SKM-1 (cell line): ENCODE data around the gene S100A7.
"Not testable (repeated sequence)": the region's sequence is repeated elsewhere in the genome, so short reads cannot be mapped to it uniquely, and the experiment has no call there.

Experiments
- DNase-seq: peaks from one replicate; lab custom pipeline; 2025; ENCODE audit not compliant: unreplicated experiment; lab: John Stamatoyannopoulos, UW

Gene S100A7

DNA sequence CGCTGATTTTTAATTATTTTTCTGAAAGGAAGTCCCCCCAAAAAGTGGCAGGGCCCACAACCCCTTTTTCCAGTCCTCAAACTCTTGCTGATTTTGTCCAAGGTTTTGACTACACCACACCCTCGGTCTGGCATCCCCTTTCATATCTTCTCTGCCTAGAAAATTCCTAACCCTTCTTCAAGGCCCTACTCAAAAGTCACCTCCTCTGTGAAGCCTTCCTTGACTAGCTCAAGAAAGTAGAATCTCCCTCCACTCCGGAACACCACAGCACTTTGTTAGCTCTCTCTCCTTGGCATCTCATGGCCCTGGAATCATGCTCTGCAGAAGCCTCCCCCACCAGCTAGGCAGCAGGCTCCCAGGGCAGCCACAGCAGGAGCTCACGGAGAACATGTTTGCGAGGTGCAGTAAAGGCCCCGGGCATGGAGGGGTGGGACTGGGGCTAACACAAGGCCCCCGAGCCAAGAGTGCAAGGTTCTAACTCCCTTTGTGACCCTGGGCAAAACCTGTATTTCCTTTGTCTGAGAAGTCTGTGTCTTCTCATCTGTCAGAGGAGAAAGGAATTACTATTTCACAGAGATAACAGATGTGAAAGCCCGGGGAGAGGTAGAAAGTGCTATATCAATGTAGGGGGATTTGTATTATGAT, 17.7 kb upstream of the S100A7 start:
- DNase-seq: no peak

DNA sequence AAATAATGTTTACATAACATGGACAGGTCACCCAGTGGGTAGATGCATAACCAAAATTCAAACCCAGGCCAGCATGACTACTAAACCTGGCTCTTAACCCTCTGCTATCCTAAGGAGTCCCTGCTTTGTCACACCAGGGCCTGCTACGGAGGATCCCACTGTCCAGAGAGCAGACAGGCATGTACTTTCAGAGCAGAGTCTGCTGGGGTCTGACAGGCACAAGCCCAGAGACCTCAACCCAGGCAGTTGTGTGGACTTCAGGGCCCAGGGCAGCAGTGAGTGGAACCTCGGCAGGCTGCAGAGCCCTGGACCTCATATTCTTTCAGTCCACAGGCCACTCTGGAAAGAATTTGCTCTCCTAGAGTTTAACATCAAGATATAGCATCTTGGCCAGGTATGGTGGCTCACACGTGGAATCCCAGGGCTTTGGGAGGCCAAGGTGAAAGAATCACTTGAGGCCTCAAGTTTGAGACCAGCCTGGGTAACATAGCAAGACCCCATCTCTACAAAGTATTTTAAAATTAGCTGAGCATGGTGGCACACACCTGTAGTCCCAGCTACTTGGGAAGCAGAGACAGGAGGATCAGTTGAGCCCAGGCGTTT, 16.1 kb upstream of the S100A7 start:
- no peak for DNase-seq

DNA sequence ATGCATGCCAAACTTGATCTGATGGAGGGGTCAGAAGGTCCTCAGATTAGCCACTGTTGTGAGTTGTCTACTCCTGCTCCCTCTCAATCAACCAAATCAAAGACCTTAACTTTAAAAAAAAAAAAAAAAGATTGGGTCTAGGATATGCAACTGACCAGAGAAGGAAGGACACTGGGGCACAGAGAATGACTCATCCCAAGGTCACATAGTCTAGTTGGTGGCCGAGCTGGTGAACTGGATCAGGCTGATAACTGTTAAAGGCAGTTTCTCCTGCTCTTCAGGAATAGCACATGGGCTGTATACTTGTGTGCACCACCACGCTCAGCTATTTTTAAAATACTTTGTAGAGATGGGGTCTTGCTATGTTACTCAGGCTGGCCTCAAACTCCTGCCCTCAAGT, 14.8 kb upstream of the S100A7 start:
- no peak for DNase-seq

DNA sequence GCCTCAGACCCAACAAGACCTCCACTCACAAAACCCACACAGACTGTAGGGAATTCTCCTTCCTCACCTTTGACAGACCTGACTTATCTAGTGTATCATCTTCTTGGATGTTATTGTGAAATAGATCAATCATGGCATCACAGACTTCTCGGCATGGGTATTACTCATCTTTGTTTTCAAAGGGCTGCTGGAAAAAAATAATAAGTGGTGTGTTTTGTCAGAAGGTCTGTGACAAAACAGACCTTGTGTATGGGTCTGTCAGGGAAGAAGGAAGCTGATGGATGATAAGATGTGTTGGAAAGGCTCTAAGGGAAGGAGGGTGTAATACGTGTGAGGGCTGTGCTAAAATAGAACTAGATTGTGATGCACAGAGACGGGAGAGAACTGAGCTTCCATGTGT, 13.9 kb upstream of the S100A7 start:
- no peak for DNase-seq

DNA sequence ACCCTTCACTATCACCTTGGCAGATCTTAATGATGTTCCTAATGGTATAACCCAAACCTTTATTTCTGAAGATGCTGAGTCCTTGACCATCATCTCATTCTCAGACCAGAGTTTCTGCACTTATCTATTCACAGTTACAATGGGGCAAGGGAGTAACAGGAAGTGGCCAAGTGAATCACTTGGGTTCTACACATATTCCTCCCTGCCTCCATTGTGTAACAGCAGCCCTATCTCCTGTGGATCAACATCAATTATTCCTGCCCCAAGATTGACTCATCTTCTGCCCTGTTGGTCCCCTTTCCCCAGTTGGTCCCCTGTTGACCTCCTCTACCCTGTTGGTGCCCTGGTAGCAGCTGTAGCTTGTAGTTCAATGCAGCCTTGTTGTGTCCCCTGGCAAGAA, 10.3 kb upstream of the S100A7 start:
- DNase-seq: peak; percentile 37

DNA sequence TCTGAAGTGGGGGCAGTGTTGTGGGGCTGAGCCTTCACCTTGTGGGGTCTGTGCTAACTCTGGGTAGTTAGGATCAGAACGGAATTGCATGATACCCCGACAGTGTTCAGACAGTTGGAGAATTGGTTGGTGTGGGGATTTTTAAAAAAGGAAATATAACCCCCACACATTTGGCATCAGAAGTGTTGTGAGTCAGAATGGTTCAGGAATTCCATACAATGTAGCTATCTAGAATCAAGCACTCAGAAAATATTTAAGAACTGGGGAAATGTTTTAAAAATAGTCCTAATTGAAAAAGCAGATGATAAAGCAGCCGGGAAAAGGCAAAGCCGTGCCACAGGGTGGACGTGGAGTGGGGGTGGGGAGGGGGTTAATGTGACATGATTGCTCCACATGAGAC, 6.5 kb upstream of the S100A7 start:
- no peak for DNase-seq

DNA sequence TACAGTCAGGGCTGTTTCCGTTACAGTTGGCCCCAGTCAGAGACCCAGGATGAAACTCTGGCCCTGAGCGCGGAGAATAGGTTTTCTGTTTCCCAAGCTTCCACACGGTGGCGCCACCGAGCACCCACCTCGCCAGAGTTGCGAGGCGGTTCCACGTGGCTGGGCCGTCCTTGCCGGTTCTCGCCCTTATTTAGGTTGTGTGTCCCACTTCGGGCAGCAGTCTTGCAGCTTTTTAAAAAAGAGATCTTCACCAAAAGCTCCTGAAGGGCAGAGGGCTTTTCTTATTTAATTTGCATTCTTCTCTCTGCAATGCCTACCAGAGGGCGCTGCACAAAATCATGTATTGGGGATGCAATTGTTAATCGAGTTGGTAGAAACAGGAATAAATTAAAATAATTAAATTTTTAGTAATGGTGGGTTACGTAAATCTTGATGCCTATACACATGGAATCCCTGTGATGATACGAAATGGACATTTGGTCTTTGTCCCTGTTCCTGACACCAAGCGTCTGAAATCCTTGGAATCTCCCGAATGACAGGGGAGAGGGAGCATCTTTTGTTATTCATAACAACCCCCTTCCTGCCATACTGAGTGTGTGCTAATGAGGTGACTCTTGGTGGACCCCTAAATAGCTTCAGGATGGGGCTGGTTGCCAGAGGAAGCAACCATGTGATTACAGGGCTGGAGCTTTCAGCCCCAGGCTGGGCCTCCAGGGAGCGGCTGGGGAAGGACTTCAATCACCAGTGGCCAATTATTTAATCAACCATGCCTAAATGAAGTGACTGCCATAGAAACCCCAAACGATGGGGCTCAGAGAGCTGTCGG, 5.6 kb upstream of the S100A7 start:
- DNase-seq: no peak

DNA sequence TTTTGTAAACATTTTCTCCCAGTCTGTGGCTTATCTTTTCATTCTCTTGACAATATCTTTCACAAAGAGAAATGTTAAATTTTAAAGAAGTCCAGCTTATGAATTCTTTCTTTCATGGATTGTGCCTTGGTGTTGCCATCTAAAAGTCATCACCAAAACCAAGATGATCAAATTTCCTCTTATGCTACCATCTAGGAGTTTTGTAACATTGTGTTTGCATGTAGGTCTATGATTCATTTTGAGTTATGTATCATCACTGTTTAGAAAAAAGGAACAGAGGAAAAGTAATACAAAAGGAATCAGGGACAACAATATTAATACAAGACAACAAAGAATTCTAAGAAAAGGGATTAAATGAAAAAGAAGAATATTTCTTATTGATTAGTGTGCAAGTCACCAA, 2.3 kb upstream of the S100A7 start:
- DNase-seq: not testable (repeated sequence)

DNA sequence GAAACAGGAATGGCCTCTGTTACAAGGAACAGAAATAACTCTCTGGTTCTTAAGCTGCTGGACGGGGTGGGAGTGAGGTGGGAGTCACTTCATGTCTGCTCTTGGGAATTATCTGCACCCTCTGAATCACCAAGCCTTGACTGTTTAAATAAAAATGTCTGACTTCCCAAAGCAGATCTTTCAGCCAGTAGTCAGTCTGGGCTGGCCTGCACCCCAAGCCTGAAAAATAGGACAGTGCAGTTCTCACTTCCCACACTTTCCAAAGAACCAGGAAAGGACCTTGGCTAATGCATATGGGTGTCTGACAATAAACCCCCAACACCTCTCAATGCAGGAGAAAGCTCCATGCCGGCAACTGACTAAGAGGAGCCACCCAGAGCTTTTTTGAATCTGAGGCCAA, 796 bp downstream of the S100A7 start:
- no peak for DNase-seq

DNA sequence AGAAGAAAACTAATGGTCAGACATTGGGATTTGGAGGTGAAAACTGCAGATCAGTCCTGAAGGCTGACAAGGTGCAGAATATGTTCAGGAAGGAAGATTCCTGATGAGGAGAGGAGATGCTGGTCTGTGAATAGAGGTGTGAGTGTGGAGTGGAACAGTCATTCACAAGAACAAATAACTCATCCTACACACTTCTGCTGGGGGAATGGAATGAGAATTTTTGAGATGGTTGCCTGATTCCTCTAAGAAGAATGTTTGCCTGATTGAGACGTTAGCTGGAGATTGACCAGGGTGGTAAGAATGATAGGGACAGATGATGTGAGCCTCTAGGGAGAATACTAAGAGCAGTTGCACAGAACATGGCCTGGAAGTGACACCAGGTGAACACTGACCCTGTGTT, 4.1 kb downstream of the S100A7 start:
- no peak for DNase-seq

DNA sequence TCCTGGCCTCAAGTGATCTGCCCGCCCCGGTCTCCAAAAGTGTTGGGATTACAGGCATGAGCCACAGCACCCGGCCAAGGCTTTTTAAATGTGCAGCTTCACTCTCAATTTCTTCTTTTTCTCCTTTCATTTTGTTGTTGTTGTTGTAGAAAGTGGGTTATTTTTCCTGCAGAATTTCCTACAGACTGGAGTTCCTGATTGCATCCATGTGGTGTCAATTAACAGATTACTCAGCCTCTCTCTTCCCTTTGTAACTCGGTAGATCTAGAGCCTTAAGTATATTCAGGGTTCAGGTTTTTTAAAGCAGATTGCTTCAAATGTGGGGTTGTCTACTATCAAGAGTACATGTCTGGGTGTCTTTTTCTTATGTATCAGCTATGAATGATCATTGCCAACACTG, 11.6 kb downstream of the S100A7 start:
- not testable (repeated sequence) for DNase-seq

DNA sequence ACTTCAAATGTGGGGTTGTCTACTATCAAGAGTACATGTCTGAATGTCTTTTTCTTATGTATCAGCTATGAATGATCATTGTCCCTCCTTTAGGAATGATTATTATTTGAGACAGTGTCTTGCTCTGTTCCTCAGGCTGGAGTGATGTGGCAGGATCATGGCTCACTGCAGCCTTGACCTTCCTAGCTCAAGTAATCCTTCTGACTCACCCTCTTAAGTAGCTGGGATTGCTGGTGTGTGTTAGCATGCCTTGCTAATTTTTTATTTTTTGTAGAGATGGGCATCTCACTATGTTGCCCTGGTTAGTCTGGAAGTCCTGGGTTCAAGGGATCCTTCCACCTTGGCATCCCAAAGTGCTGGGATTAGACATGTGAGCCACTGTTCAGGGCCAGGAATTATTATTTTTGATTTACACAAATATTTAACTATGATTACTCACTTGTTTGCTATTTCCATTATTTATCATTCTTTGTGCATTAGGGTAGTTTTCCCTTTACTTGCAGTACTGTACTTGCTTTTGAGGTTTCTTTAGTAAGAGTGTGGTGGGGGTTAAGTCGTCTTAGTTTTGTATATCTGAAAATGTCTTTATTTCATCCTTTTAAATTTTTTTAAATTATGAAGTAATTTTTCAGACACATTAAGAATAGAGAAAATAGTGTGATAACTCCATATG, 12.8 kb downstream of the S100A7 start:
- DNase-seq: no peak

DNA sequence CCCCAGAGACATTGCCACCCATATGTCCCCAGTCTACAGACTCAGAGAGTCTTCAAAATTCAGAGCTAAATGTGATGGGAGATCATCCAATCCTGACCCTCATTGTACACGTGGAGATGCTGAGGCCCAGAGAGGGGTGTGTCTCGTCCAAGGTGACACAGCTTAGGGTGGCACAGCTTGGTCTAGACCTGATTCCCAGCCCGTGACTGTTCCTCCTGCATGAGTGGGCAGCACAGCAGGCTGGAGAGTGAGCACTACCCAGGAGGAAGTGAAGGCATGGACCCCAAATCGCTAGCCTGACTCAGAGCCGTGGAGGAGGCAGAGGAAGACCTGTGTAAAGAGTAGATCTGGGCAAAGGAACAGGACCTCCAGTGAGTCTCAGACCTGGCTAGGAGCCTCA, 16.4 kb downstream of the S100A7 start:
- DNase-seq: no peak

DNA sequence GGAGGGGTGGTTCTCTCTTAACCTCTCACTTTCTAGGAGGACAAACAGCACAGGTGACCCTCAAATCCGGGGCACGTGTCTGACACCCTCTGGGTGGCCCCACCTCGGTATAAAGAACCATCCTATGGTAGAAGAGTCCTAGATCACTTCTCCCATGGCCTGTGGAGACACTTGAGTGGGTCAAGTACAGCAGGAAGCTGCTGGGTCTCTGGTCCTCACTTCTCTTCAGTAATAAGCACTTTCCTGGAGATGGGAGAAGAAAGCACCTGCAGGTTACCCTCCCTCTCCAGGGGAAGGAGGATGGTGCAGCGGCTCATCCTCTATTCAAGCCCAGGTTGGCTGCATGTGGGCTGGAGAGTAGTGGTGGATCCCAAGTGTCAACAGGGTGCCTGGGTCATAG, 17.0 kb downstream of the S100A7 start:
- no peak for DNase-seq

DNA sequence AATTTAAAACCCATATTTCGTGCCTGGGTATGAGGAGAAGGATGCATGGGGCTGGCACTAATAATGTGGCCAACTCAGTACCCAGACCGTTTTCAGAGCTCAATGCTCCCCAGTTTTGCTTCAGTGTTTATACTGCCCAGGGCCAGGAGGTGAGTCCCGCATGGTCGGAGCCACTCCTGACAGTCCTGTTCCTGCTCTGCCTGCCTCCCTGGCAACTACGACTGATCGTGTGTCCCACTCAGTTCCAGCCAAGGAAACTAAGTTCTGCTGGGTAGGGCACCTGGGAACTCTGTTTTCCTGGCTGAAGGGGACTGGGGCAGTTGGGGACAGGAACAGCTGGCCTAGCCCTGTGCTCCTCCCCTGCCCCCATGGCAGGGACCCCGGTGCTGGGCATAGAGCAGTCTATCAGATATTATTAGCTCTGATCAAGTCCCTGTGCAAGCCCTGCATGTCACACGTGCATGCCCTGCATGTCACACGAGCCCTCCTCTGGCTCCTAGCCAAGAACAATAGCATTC, 19.2 kb downstream of the S100A7 start:
- no peak for DNase-seq

DNA sequence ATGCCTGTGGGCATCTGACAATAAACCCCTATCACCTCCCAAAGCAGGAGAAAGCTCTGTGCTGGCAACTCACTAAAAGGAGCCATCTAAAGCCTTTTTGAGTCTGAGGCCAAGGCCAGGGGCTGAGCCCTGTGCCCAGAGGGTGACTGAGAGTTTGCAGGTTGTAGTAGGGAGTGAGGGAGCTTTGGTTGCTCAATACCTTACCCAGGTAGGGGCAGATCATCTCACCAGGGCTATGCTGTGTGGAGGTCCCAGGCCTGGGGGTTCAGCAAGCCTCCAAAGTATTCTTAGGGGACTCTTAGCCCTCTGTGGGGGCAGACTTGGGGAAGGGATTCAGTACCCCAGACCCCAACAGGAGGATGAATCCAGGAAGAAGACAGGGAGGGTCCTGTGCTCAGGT, 21.2 kb downstream of the S100A7 start:
- DNase-seq: no peak

DNA sequence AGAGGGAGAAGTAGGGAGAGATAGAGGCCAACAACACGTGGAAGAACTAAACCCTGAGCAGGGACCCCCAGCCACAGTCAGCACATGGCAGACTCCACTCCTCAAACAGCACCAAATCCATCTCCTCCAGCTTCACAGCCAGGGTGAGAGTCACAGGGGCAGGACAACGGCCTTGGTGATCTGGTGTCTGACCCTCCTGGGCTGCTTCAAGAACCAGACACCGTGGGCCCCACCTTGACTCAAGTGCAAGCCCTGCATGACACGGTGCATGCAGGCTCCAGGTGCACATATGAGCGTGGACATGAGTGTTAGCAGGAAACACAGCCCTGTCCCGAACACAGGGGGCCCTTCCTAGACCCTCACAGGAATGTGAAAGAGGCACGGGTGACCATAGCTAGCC, 21.9 kb downstream of the S100A7 start:
- no peak for DNase-seq

DNA sequence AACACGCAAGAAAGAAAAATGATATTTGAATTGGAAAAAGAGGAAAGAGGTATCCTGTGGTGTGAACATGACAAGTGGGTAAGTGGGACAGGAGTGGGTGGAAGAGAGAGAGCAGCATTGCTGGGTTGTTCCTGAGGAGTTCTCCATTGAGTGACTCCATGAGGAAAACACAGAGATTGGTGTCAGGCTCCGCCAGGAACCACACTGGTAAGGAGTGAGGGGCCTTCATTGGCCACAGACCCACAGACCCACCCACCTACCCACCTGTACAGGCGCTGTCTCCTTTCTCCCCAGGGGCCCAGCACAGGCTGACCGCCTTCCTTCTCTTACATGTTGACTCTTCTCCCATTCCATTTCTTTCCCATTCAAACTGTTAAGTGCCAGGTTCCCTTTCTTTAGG, 23.2 kb downstream of the S100A7 start:
- DNase-seq: no peak

DNA sequence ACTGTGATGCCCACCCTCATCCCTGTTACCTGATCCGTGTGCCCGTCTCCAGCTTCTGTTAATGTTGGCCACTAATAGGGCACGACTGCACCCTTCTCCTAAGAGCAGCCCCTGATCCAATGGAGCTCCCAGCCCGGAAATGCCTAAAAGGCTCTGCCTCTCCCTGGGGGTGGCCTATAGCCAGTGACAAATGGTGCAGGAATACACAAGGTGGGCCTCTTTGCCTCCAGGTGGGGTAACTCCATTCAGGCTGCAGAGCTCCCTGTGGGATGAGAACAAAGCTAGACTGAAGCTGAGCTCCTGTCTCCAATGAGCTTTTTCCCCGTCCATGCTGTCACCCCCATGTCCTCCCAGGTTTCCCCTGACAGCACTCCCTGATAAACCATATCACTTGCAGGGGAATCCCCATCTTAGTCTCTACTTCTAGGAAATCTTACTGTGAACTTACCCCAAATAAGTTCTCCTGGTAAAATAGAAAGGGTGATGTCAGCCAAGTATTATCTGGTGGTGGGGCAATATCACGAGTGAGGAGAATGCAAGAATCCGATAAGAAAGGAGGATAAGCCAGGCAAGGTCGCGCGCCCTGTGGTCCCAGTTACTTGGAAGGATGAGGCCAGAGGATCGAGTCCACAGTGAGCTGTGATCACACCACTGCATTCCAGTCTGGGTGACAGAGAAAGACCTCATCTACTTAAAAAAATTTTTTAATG, 25.6 kb downstream of the S100A7 start:
- DNase-seq: no peak

DNA sequence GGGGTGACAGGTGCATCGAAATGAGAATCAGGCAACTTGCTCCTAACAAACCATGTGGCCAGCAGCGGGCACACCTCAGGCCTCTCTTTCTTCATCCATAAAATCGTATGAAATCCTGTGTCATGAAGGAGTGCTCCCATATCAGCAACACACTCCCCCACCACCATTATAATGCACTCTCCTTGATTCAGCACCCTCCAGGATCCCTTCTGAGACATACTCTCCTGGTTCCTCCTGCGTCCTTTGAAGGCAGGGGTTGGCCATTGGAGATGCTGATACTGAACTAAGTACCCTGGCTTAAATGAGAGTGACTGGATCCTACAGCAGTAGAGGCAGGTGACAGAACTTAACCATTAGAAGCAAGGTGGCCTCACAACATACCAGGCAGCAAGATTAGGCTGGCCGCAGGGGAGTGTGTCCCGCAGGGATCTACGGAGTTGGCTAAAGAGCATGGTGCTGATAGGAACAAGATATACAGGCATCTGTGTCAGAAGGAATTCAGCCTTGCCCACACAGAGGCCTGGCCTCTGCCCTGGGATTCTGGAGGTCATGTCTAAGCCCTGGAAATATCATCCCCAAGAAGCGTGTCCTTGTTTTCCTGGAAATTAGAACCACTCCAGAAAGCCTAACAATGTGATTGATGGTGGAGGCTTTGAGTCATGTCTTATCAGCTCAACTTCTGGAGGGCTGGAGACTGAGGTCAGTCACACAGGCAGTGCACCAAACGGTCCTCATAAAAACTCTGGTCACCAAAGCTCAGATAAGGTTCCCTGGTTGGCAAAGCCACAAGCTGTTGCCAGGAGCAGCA, 27.4 kb downstream of the S100A7 start:
- DNase-seq: no peak
